ENCODE data around the gene UBE2D1.
A peak's percentile ranks its signal among the peaks of the same experiment; 100 is the strongest.

DNA sequence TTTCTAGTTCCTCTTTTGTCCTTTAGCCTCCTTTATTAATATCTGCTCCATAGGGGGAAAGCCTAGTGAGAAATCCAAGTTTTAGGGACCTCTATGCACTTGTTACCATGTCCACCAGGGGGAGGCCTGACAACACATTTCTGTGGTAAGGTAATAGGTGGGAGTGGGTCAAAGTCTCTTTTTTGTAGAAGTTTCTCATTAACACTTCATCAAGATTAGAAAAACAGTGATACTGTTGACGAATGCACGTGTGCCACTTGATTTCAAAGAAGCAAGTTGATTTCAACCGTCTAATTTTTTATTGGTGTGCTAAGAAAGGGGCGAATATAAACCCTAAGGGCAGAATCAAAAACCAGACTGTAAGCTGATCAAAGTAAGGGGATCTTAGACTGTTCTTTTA is 35.2 kb upstream of the UBE2D1 start:
- TF ChIP-seq, protein P1, sequence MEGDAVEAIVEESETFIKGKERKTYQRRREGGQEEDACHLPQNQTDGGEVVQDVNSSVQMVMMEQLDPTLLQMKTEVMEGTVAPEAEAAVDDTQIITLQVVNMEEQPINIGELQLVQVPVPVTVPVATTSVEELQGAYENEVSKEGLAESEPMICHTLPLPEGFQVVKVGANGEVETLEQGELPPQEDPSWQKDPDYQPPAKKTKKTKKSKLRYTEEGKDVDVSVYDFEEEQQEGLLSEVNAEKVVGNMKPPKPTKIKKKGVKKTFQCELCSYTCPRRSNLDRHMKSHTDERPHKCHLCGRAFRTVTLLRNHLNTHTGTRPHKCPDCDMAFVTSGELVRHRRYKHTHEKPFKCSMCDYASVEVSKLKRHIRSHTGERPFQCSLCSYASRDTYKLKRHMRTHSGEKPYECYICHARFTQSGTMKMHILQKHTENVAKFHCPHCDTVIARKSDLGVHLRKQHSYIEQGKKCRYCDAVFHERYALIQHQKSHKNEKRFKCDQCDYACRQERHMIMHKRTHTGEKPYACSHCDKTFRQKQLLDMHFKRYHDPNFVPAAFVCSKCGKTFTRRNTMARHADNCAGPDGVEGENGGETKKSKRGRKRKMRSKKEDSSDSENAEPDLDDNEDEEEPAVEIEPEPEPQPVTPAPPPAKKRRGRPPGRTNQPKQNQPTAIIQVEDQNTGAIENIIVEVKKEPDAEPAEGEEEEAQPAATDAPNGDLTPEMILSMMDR (IDR thresholded peaks at IDR 0.05; ENCODE audit: borderline replicate concordance, extremely low read depth, low read length, poor library complexity, severe bottlenecking), result peak; percentile 89
- no peak for TF ChIP-seq EZH2 (IDR thresholded peaks at IDR 0.05; ENCODE audit: borderline replicate concordance, low read depth, low read length, severe bottlenecking)

Measured in DND-41 (cell line).